Measurements from ENCODE around the gene ARMC2.
A peak's percentile ranks its signal among the peaks of the same experiment; 100 is the strongest.
"Not testable (repeated sequence)": the region's sequence is repeated elsewhere in the genome, so short reads cannot be mapped to it uniquely, and the experiment has no call there.

ARMC2 gene

DNA sequence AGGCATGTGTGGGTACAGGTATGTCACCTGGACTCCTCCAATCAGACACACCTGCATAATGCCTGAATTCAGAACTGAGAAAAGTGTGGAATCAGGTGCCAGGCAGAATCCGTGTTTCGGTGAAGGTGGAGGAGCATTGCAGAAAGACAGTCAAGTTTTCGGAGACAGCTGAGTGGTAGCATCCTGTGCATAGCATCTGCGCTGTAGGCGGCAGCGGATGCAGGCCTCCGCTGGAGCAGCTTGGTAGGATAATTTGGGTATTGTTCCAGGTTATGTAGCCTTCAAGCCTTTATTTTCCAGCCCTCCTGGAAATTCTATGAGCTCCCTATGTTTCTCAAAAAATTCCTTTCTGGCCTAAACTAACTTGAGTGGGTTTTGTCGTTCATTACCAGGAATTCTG lies 15.5 kb upstream of the ARMC2 start:
- no peak for DNase-seq (ENCODE audit: low read depth)

DNA sequence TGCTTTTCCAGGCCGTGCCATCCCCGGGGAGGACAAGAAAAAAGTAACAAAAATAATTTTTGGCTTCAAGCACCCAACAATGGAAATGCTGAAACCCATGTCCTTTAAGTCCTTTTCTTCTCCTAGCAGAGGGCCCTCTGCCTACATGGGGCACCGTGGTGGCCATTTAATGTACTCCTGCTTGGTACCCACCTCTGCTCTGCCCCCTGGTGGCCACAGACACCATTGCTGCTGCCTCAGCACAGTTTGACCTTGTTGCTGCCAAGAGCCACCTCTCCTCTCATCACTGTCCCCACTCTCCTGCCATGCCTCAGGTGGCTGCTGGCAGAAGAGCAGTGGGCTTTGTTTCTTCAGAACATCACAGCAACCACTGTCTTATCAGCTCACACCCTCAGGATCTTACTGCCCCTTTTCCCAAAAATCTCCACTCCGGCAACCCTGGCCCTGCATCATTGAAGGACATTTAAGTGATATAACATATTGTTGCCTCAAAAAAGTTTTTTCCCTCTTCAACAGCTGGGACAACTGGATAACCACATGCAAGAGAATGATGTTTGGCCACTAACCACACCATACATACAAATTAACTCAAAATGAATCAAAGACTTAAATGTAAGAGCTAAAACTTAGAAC lies 12.9 kb upstream of the ARMC2 start:
- DNase-seq (ENCODE audit: low read depth), result peak; percentile 74

DNA sequence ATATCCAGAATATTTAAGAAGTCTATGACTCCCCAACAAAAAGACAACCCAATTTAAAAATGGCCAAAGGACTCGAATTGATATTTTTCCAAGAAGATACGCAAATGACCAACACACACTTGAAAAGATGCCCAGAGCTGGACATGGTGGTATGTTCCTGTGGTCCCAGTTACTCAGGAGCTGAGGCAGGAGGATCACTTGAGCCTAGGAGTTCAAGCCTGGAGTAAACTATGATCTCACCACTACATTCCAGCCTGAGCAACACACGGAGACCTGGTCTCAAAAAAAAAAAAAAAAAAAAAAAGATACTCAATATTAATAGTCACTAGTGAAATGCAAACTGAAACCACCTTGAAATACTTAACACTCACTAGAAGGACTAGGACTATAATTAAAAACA lies 12.2 kb upstream of the ARMC2 start:
- no peak for DNase-seq (ENCODE audit: low read depth)

DNA sequence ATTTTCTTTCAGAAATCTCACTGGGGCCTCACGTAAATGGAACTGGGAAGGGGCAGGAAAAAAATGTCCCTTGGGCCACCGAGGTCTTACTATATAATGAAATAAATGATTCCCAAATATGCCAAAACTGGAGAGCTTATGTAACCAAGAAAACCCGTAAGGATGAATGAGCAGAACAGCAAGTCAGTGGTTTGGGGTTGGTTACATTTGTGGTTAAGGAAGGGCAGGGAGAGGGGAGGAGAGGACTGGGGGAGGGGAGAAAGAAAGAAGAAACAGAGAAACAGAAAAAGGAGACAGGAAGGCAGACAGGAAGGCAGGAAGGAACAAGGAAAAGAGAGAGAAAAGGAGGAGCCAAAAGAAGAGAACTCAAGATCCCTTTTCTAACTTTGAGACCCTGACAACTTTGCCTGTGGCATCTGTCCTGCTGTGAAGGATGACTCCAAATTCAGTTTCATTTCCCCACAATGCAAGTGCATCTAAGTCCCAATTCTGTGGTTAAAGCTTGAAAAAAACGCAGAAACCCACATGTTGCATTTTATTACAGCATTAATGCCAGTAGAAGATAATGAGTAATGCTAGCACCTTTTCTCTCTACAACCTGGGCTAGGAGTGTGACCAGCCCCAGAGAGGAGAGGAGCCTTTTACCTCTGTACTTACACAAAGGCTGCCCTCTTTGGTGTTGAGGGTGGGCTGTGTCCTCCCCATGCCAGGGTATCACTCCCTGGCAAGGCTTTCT lies 10.8 kb upstream of the ARMC2 start:
- no peak for DNase-seq (ENCODE audit: low read depth)

DNA sequence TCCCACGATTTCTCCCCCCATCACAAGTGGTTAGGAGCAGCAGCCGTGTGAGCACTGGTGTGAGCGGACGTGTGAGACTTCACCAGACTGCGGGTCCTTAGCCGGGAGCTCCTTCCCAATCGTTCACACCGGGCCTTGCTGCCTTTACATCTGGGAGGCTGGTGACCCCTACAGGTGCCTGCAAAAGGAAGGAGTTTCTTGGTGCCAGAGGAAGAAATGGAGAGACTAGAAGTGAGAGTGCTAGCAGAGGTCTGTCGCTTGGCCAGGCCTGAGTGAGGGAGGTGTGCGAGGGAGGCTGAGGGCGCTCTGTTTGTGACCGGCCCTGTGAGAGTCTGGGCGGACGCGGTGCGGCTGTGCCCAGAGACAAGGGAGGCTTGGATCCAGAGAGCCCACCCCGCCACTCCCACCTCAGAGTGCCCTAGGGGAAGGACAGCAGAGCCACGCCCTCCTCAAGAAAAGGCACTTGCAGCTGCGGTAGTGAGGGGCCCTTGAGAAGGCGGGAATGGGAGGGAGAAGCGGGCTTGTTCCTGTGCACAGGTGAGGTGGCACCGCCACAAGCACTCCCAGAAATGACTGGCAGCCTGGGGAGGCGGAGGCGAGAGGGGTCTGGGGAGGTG lies 10.0 kb upstream of the ARMC2 start:
- no peak for DNase-seq (ENCODE audit: low read depth)

DNA sequence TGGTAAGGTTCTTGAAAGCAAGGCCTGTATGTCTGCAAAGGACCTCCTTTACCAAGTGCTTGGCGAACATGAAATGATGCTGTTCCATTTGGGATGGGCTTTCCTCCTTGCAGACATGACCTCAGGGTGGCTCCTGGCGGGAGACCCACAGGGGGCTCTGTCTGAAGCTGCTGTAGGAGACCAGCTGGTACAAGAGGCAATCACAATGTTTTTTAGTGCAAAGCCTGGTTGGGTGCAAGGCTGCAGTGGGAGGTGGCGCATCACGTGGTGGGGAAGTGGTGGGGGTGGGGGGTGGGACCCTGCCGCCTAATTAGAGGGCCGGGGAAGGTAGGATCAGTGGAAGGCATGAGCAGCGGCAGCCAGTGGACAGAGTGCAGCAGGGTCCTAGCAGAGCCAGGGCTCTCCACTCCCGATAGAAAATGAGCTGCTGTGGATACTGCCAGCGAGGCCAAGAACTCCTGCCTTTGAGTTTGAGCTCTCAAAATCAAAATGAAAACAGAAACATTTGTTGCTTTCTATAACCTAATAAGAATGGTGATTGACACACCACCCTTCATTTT lies 9.1 kb upstream of the ARMC2 start:
- no peak for DNase-seq (ENCODE audit: low read depth)

DNA sequence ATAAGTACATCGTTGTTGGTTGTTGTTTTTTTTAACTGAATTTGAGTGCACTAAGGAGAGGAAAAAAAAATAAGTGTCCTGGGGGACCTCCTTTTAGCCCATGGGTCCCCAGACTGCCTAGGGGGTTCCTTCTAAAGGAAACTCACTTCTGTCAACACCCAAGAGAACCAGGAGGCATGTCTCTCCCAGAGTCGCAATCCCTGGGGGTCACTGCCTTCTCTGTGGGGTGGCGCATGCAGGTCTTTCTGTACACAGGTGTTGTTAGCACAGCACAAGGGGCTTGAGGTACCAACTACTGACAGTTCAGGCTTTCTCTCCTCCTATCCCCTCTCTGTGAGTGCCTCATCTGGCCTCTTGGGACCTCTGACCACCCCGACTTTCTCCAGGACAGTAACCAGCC lies 7.3 kb upstream of the ARMC2 start:
- DNase-seq (ENCODE audit: low read depth), result no peak

DNA sequence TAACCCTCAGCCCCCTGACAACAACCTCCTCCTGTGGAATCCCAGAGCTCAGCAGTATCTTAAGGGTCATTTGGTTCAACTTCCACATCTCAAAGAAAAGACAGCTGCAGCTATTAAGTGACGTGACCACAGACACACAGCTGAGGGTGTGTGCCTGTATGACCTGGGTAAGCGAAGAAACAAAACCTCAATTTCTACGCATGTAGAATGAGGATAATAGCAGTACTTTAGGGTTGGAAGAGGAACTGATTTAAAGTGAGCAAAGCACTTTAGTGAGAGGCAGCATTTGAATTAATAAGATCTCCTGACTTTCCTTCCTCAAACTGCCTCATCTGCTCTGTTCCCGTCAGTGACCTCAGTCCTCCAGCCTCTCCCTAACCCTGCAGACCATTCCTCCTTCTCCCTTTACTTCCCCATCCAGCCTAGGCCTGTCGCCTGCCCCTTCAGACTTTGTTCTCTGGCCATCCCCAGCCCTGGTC lies 6.8 kb upstream of the ARMC2 start:
- no peak for DNase-seq (ENCODE audit: low read depth)

DNA sequence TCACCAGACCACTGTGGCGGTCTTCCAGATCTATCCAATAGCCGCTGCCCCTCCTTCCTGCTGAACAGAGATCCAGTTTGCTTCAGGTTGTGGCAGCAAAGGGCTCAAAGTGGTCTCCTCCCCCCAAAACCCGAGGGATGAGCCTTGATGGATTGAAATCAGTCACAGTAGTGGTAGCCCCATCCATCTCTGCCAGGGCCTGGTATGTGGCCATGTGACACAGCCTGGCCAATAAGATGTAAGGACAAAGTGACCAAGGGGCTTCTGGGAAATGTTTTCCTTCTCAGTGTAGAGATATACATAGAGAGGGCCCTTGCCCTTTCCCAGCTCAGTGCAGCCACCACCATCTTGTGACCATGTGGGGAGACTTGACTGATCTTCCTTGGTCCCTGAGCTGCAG lies 4.1 kb upstream of the ARMC2 start:
- no peak for DNase-seq (ENCODE audit: low read depth)

DNA sequence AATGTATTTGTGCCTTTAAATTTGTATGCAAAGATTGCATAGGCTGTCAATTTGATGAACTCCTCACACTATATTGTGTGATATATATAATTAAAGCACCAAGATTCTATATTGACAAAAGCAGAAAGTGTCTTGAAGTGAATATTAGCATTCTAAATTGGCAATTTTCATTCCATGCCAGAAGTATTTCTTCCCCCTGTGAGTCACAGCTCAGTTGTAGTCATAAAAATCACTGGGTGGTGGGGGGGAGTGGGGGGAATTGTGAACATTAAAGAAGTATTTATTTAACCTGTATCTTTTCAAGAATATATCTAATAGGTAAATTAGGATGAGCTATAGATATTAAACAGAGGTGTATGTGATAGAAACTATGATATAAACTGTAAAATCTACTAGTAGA lies 3.1 kb upstream of the ARMC2 start:
- DNase-seq (ENCODE audit: low read depth), result no peak

DNA sequence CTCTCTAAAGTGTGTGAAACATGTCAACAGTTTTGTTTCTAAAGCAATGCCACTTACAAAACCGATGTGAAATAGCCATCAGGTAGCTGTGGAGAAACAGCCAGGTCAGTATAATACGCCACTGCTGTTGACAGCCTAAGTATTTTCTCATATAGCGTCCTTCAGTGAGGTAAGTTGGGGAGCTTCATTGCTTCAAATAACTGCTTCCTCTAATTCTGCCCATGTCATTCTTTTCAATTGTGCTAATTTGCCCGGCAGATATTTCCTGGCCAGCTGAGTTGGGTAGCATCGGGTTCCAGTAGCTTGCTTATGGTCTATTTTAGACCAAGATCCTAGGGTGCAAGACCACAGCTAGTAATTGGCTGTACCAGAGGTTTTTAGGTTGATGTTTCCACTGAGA lies 2.1 kb upstream of the ARMC2 start:
- DNase-seq (ENCODE audit: low read depth), result no peak

DNA sequence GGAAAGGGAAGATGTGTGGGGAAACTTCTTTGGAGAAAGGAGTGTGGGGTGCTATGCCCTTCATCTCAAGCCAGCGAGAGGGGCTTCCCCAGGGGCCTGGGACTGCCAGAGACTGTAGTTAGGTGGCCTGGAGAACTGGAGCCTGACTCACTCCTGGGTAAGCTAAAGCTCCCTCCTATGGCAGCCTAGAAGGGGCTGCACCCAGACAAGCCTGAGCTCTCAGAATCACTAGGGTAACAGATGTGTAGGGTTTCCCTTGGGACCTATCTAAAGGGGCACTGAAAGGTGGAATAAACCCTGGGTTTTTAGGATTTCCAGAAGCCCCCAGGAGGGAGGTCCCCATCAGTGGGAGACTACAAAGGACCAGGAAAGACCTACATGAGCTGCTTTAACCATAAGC lies 1.6 kb upstream of the ARMC2 start:
- no peak for DNase-seq (ENCODE audit: low read depth)

DNA sequence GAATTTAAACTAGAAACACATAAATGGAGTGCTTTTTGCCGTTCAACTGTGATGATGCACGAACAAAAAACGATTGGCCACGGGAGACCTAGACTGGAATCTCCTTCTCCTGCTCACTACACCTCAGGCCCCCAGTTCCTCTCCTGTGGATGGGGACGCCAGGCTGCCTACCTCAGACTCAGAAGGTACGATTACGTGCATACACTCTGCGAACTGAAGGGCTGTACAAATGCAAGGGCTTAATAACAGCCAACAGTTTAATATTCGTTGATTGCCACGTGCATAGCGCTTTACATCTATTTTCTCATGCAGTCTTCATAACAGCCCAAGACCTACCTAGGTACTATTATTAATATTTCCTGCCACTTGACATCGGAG lies 495 bp upstream of the ARMC2 start:
- DNase-seq (ENCODE audit: low read depth), result no peak

DNA sequence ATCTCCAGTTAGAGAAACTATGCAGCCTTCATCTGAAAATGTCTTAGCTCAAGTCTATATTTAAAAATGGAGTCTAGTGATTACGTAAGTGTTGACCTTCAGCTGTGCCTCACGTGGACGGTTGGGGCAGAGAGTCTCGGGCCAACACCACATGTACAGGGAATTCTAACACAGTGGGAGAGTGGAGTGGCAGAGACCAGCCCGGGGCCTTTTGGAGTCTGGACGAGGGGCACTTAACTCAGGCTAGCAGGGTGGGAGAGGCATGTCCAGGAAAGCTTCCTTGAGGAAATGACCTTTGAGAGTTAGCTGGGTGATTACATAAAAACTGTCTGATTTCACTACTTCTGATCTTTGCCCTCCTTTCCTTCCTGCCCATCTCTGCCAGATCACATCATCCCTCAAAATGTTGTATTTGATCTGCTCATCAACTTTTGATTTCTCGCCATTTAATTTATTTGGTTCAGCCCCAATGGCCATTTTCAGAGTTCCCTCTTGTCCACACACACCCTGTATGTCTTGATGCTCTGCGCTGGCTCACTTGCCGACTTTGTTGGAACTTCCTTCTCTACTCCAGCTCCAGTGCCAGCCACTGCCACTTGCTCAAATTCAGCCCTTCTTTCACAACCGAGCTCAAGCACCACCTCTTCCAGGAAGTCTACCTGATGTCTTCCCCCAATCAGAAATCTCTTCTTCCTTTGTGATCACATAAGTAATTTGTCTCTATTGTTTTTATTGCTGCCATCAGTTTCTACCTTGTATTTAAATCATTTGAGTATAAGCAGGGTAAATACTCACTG lies 2.6 kb downstream of the ARMC2 start:
- DNase-seq (ENCODE audit: low read depth), result no peak

DNA sequence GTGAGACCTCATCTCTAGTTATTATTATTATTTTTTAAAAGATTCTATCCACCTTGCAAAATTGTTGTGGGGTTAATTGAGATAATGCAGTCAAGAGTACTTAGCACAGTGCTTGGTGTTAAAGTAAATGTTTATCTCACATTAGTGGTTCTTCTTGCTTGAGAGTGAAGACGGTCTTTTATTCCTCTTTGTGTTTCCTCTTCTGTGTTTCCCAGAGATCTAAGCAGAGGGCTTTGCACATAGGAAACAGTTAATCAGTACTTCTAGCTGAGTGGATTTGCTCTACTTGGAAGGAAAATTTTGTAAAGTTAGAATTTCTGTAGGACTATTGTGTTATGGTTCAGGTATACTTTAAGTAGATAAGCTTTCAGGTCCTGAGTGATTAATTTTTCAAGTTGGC lies 3.5 kb downstream of the ARMC2 start:
- no peak for DNase-seq (ENCODE audit: low read depth)

DNA sequence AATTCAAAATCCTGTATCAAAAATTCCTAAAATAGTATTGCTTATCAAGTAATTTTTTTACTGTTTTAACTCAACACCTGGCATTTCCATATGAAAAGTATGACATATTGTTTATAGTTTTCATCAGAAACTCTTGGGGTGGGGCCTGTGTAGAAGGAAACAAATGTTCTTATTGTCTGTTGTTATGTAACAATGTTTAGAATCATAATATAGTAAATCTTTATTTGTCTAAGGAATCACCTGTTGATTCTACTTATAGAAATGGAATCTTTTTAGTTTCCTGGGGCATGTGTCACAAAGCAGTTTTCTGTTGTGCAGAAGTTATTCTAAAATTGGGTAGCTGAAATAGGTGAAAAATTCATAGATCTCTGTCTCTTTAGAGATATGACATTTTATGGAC lies 4.9 kb downstream of the ARMC2 start:
- no peak for DNase-seq (ENCODE audit: low read depth)

DNA sequence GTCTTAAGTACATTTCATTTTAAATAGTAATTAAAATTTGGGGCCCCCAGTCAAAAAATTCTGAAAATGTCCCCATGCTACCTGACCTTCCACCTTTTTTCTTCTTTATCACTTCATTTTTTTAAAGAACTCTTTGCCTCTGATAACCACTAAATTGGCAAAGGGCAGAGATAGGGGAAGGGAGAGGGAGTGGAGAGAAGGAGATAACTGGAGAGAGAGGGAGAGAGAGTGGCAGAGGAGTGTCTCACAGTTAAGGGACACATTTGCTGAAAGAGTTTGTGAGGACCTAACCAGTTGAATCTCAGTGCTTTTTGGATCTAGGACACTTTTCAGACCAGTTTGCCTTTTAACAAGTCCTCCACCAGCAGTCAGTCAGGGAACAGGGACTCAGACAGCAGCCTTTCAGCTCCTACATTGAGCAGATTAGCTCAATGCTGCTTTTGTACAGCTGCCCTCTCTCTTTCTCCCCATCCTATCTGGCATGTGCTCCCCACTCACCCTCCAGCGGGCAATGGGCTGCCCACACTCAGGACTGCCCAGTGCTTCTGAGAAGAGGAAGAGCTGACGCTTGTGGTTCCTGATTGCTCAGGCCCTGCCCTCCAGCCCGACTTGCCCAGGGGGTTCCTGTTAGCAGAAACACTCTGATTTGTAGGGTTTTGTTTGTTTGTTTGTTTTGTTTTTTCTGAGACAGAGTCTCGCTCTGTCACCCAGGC lies 14.4 kb downstream of the ARMC2 start:
- no peak for DNase-seq (ENCODE audit: low read depth)

DNA sequence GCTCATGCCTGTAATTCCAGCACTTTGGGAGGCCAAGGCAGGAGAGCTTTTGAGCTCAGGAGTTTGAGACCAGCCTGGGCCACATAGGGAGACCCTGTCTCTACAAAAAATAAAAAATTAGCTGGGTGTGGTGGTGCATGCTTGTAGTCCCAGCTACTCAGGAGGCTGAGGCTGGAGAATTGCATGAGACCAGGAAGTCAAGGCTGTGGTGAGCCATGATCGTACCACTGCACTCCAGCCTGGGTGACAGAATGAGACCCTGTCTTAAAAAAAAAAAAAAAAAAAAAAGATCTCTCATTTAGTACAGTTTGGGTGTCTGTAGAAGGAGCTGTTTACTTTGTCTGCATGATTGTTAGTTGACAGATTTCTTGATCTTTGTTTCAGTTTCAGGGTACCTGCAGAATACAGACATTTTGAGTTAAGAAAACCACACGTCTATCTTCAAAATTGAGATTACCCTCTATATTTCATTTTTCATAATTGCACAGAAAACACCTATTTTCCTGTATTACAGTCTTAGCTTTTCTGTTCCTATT lies 17.6 kb downstream of the ARMC2 start:
- DNase-seq (ENCODE audit: low read depth), result not testable (repeated sequence)

DNA sequence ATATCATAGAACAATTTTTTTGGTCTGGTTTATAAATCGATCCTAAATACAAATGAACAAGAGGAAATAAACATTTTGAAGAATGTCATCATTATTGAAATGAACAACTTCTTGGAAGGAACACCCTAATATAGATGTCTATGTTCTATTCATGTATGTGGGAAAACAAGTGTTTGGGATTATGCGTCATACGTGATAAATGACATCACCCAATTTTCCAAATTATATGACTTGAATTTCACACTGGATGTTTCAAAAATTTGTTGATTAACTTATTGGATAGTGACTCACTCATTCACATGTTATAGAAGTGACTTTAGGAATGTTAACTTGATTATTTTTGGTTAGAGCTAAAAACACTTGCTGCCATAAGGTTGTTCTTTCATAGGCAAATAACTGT lies 18.6 kb downstream of the ARMC2 start:
- no peak for DNase-seq (ENCODE audit: low read depth)

DNA sequence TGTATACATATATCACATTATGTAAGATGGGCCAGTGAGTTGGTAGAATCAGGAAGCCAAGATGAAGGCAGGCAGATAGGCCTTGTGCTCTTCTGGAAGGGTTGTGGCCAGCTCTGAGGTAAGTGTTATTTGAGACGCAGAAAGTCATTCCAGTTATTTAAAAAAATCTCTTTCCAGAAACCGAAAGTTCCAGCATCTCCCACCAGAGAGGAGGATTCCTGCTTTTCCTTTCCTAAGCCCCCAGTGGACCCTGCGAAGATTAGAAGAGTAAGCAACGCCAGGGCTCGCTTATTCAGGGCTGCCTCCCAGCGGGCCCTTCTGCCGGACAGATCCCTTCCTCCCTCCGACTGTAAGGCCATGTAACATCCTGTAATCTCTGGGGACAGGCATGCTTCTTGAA lies 20.4 kb downstream of the ARMC2 start:
- no peak for DNase-seq (ENCODE audit: low read depth)

DNA sequence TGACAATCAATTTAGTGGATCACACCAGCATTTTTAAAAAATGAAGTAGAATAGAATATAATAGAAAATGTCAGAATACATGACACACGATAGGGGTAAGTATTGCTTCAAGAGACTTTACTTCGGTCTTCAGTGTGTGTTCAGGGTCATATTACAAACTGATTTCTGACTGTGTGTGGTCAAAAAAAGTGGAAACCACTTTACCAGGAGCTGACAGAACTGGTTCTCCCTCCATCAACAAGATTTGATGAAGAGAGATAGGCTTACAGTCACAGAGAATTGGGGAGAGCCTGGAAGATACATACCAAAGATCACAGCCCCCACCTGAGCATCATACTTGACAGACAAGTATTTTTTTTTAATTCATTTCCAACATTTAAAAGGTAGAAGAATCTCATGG lies 21.7 kb downstream of the ARMC2 start:
- no peak for DNase-seq (ENCODE audit: low read depth)

DNA sequence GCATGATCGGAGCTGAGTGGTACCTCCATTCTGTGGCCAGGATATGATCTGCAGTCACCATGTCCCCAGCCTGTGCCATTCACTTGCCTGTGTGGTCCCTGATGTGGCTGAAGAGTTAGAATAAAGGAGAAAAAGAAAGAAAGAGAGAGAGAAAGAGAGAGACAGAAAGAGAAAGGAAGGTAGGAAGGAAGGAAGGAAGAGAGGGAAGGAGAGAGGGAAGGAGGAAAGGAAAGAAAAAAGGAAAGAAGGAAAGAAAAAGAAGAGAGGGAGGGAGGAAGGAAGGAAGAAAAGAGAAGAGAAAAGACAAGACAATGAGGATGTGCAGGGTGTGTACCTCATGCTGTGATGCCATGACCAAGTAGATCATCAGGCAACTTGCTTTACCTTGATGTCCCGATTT lies 22.1 kb downstream of the ARMC2 start:
- no peak for DNase-seq (ENCODE audit: low read depth)

Measured in stimulated activated CD8-positive, alpha-beta memory T cell treated with anti-CD3 and anti-CD28 coated beads, Interleukin-7, amount 100 ng/mL, for 24 hours (primary cell).